ENCODE data around the gene ZDHHC14. TPM values are rescaled to one million over a fixed set of nuclear protein-coding genes. Genes with fewer than 3 reads are reported as not detected.

ZDHHC14 gene
- total RNA-seq, 2 donors from 2014 or later: 10.2 to 10.6 TPM

GRCh38 chr6:157492741-157493140, 111.8 kb downstream of the ZDHHC14 start:
- no peak for TF ChIP-seq POLR2A (IDR thresholded peaks at IDR 0.05)
- no peak for TF ChIP-seq CTCF (IDR thresholded peaks at IDR 0.05)
- ATAC-seq (no peak), DNase-seq (no peak)
- H3K27me3 ChIP-seq: no peaks in the 10 kb centered on the region
- H3K27ac ChIP-seq: no peak overlapping the region
- intact Hi-C loops (cut with DNase I): no loop called here
- peaks cover 7% of the 10 kb centered on the region for H3K4me1 ChIP-seq
- no peak overlapping the region for H3K4me3 ChIP-seq
- 95 to 96% methylated on average over 3 of the region's 3 CpGs for WGBS, 2 donors
- H3K9me3 ChIP-seq: no peaks in the 10 kb centered on the region
- H3K36me3 ChIP-seq (replicated peaks in 1 of 2; ENCODE audit: insufficient read depth in 1 of 2, low read depth in 2 of 2): no peaks in the 10 kb centered on the region

GRCh38 chr6:157493173-157493572, 112.2 kb downstream of the ZDHHC14 start:
- WGBS, 2 donors: 88 to 90% methylated on average over 10 to 11 of the region's 11 CpGs
- H3K27ac ChIP-seq: no peak overlapping the region
- no peaks in the 10 kb centered on the region for H3K27me3 ChIP-seq
- no peak overlapping the region for H3K4me3 ChIP-seq
- H3K9me3 ChIP-seq: no peaks in the 10 kb centered on the region
- H3K36me3 ChIP-seq (replicated peaks in 1 of 2; ENCODE audit: insufficient read depth in 1 of 2, low read depth in 2 of 2): no peaks in the 10 kb centered on the region
- intact Hi-C loops (cut with DNase I): no loop called here
- peaks cover 7% of the 10 kb centered on the region for H3K4me1 ChIP-seq
- no peak for TF ChIP-seq CTCF (IDR thresholded peaks at IDR 0.05)
- no peak for ATAC-seq
- no peak for DNase-seq

- no peak overlapping the region for H3K4me3 ChIP-seq
- H3K9me3 ChIP-seq: no peaks in the 10 kb centered on the region
- no peaks in the 10 kb centered on the region for H3K27me3 ChIP-seq
- H3K4me1 ChIP-seq: peaks cover 7% of the 10 kb centered on the region
- intact Hi-C loops (cut with DNase I): no loop called here
- 92 to 97% methylated on average over 7 to 10 of the region's 10 CpGs for WGBS, 2 donors
- no peak for TF ChIP-seq CTCF (IDR thresholded peaks at IDR 0.05)
- TF ChIP-seq POLR2A (IDR thresholded peaks at IDR 0.05): no peak
- H3K27ac ChIP-seq: peak overlapping the region in 1 of 4 donors; percentile 51
- ATAC-seq (no peak), DNase-seq (no peak)
- H3K36me3 ChIP-seq (replicated peaks in 1 of 2; ENCODE audit: insufficient read depth in 1 of 2, low read depth in 2 of 2): no peaks in the 10 kb centered on the region
Measured at GRCh38 chr6:157493576-157493975, 112.6 kb downstream of the ZDHHC14 start.

GRCh38 chr6:157494132-157494710, 113.2 kb downstream of the ZDHHC14 start:
- Histone ChIP-seq H3K27ac (peak overlapping the region in 2 of 4 donors; percentile 15 to 51), H3K4me1 (peaks cover 7% of the 10 kb centered on the region), H3K27me3 (no peaks in the 10 kb centered on the region), H3K36me3 (replicated peaks in 1 of 2; ENCODE audit: insufficient read depth in 1 of 2, low read depth in 2 of 2) (no peaks in the 10 kb centered on the region), H3K9me3 (no peaks in the 10 kb centered on the region), H3K4me3 (no peak overlapping the region)
- 76 to 85% methylated on average over 6 of the region's 6 CpGs for WGBS, 2 donors
- no peak for ATAC-seq
- intact Hi-C loops (cut with DNase I): no loop called here
- TF ChIP-seq POLR2A (IDR thresholded peaks at IDR 0.05): no peak
- TF ChIP-seq CTCF (IDR thresholded peaks at IDR 0.05): no peak
- DNase-seq: no peak

GRCh38 chr6:157496534-157497095, 115.6 kb downstream of the ZDHHC14 start:
- no peaks in the 10 kb centered on the region for H3K36me3 ChIP-seq (replicated peaks in 1 of 2; ENCODE audit: insufficient read depth in 1 of 2, low read depth in 2 of 2)
- 94 to 96% methylated on average over 5 of the region's 5 CpGs for WGBS, 2 donors
- no peak overlapping the region for H3K4me3 ChIP-seq
- TF ChIP-seq POLR2A (IDR thresholded peaks at IDR 0.05): no peak
- no peak for TF ChIP-seq CTCF (IDR thresholded peaks at IDR 0.05)
- H3K27me3 ChIP-seq: no peaks in the 10 kb centered on the region
- H3K4me1 ChIP-seq: peaks cover 7% of the 10 kb centered on the region
- no peaks in the 10 kb centered on the region for H3K9me3 ChIP-seq
- H3K27ac ChIP-seq: no peak overlapping the region
- DNase-seq (no peak), ATAC-seq (no peak)
- intact Hi-C loops (cut with DNase I): no loop called here

Measured in body of pancreas (tissue), 4 donors.